Esophagus muscularis mucosa (tissue), 3 donors: ENCODE data around the gene ACACB.

ENCODE experiments used
- CTCF ChIP-seq, 3 experiments: fragments of 200-600 bp in 2 of 3; fragments of 450-650 bp in 1 of 3; sonication (generic) in 2 of 3; IDR thresholded peaks; one replicate each; pipeline ENCODE4 v1.5.1; 2017 to 2019; ENCODE audit warnings: antibody characterized with exemption in 3 of 3, mild to moderate bottlenecking in 2 of 3, moderate library complexity in 1 of 3
- POLR2A ChIP-seq: fragments of 450-650 bp; IDR thresholded peaks from one replicate; pipeline ENCODE4 v1.6.1; 2017; ENCODE audit warnings: antibody characterized with exemption, moderate library complexity, mild to moderate bottlenecking, low read depth
- POLR2AphosphoS5 ChIP-seq, 2 donors: sonication (generic); formaldehyde crosslinking; IDR thresholded peaks; one replicate each; pipeline ENCODE4 v1.6.1; 2017; ENCODE audit warnings: antibody characterized with exemption in 2 of 2

GRCh38 chr12:109271418-109271817, 155.0 kb downstream of the ACACB start:
- no peak for TF ChIP-seq POLR2A
- no peak for TF ChIP-seq CTCF (IDR thresholded peaks at IDR 0.05)
- TF ChIP-seq POLR2AphosphoS5 (IDR thresholded peaks at IDR 0.05) = no peak
